ENCODE data around the gene HELT. TPM values are rescaled to one million over a fixed set of nuclear protein-coding genes. Genes with fewer than 3 reads are reported as not detected.

Gene HELT, protein sequence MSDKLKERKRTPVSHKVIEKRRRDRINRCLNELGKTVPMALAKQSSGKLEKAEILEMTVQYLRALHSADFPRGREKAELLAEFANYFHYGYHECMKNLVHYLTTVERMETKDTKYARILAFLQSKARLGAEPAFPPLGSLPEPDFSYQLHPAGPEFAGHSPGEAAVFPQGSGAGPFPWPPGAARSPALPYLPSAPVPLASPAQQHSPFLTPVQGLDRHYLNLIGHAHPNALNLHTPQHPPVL
- not detected in 2 replicates for polyA plus RNA-seq (2013)

DNA sequence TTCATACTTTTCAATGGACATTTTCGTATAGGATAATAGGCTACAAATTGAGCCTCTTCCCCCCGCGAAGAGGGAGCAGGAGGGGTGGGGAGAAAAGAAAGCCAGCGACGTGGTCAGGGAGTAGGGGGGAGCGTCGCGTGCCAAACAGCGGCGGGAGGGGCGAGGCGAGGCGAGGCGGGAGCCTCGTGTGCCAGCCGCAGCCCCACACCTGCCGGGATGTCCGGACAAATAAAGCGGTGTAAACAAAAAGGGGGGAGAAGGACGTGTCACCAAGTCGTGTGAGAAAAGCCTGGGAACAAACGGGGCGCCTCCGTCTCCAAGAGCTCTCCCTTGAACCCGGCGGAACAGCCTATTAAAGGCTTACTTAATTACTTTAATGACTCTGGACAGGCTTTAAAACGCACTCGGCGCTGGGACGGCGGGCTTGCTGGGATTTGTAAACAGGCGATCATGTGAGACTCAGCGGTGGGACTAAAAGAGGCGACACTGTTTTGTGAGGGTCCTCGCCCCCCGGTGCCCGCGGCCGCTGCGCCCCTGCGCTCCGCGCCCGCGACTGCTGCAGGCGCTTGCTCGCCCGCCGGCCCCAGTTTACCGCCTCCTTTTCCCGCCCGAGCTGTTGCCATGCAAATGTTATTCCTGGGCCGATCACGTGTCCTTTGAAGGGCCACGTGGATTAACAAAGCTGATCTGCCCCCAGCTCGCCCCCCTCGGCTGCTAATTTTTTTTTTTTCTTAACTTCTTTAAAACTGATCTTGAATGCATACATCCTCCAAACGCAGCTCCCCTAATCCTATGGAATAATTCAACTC is at the start of gene HELT:
HELT (plus strand) TSS at position 527 of the 809 bp plus-strand sequence. CDS start 439 bp downstream, outside the sequence.
- no peak within 1 kb of the TSS for H3K18ac ChIP-seq (ENCODE audit: low read length)
- no peak within 1 kb of the TSS for H4K91ac ChIP-seq (ENCODE audit: low read depth, low read length)
- peaks cover 94% of the 10 kb centered on the region for H3K27me3 ChIP-seq (ENCODE audit: insufficient read depth, low read length)
- peaks cover 7% of the 10 kb centered on the region for H3K9me3 ChIP-seq (ENCODE audit: insufficient read depth, low read depth, low read length)
- no peak within 1 kb of the TSS for H4K8ac ChIP-seq (ENCODE audit: low read depth, low read length)
- H3K4ac ChIP-seq (ENCODE audit: low read depth, low read length): no peak within 1 kb of the TSS
- no peak within 1 kb of the TSS for H2AFZ ChIP-seq (ENCODE audit: insufficient read depth, low read length, poor library complexity)
- H2BK120ac ChIP-seq (ENCODE audit: insufficient read depth, low read length, poor library complexity): no peak within 1 kb of the TSS
- no peak within 1 kb of the TSS for H3K14ac ChIP-seq (ENCODE audit: low read length)
- no peaks in the 10 kb centered on the region for H3K79me2 ChIP-seq (ENCODE audit: control insufficient read depth, insufficient read depth, low read length, poor library complexity)
- no peak within 1 kb of the TSS for H4K12ac ChIP-seq (ENCODE audit: low read depth, low read length)
- peaks cover 0 to 9% of the 10 kb centered on the region in 2 experiments for H3K4me1 ChIP-seq (ENCODE audit: control insufficient read depth in 1 of 2, insufficient read depth in 2 of 2, low read length in 2 of 2)
- no CpG with 5 or more reads among the region's 58 CpGs for whole genome bisulfite sequencing (ENCODE audit: extremely low coverage, insufficient coverage, insufficient read length)
- no peak within 1 kb of the TSS for H2BK12ac ChIP-seq (ENCODE audit: low read length)
- H3K4me2 ChIP-seq (ENCODE audit: low read length): peak within 1 kb of the TSS; percentile 49
- no peak within 1 kb of the TSS for H2BK5ac ChIP-seq (ENCODE audit: low read depth, low read length, poor library complexity)
- no peaks in the 10 kb centered on the region for H3K79me1 ChIP-seq (ENCODE audit: low read length)
- no peak for DNase-seq
- no peaks in the 10 kb centered on the region for H3K36me3 ChIP-seq (ENCODE audit: control insufficient read depth in 1 of 2, insufficient read depth in 2 of 2, low read length in 2 of 2)
- H3K23ac ChIP-seq (ENCODE audit: low read length): no peak within 1 kb of the TSS
- H3K4me3 ChIP-seq (ENCODE audit: low read depth, low read length): no peak within 1 kb of the TSS
- H2AK5ac ChIP-seq (ENCODE audit: low read length): no peak within 1 kb of the TSS
- H3K9ac ChIP-seq (ENCODE audit: low read length): no peak within 1 kb of the TSS
- H3K27ac ChIP-seq (ENCODE audit: low read depth, low read length): no peak within 1 kb of the TSS

DNA sequence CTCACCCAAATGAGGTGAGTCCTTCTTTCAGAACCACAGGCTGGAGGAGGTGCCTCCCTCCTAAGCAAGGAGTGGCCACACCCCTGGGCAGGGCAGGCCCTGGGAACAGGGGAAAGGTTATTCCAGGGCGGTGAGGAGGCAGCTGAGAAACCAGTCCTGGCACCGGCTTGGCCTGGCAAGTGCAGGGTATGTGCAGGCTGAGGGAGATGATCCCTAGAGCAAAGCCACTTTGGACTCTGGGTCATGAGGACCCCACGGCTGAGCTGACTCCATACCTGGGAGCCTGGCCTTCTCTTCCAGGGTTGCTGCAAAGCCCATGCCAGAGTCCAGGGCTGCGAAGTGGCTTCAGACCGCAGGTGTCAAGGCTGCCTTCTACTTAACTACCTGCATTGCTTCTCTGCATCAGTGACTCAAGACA is 49.5 kb upstream of the HELT start:
- H3K4me2 ChIP-seq (ENCODE audit: low read length): no peak overlapping the region
- no peak overlapping the region for H3K18ac ChIP-seq (ENCODE audit: low read length)
- H2AFZ ChIP-seq (ENCODE audit: insufficient read depth, low read length, poor library complexity): no peak overlapping the region
- H2BK12ac ChIP-seq (ENCODE audit: low read length): no peak overlapping the region
- no peaks in the 10 kb centered on the region for H3K27me3 ChIP-seq (ENCODE audit: insufficient read depth, low read length)
- no peak overlapping the region for H3K14ac ChIP-seq (ENCODE audit: low read length)
- no peak overlapping the region for H4K12ac ChIP-seq (ENCODE audit: low read depth, low read length)
- no peaks in the 10 kb centered on the region for H3K79me1 ChIP-seq (ENCODE audit: low read length)
- H3K9me3 ChIP-seq (ENCODE audit: insufficient read depth, low read depth, low read length): peaks cover 11% of the 10 kb centered on the region
- peak in 1 of 2 donors; percentile 37 for DNase-seq
- H3K4me1 ChIP-seq (ENCODE audit: control insufficient read depth in 1 of 2, insufficient read depth in 2 of 2, low read length in 2 of 2): no peaks in the 10 kb centered on the region
- no peak overlapping the region for H3K4me3 ChIP-seq (ENCODE audit: low read depth, low read length)
- H3K79me2 ChIP-seq (ENCODE audit: control insufficient read depth, insufficient read depth, low read length, poor library complexity): no peaks in the 10 kb centered on the region
- no peak overlapping the region for H2AK5ac ChIP-seq (ENCODE audit: low read length)
- no peak overlapping the region for H2BK120ac ChIP-seq (ENCODE audit: insufficient read depth, low read length, poor library complexity)
- H4K8ac ChIP-seq (ENCODE audit: low read depth, low read length): no peak overlapping the region
- no peaks in the 10 kb centered on the region for H3K36me3 ChIP-seq (ENCODE audit: control insufficient read depth in 1 of 2, insufficient read depth in 2 of 2, low read length in 2 of 2)
- no peak overlapping the region for H3K4ac ChIP-seq (ENCODE audit: low read depth, low read length)
- H4K91ac ChIP-seq (ENCODE audit: low read depth, low read length): no peak overlapping the region
- H3K23ac ChIP-seq (ENCODE audit: low read length): no peak overlapping the region
- no CpG with 5 or more reads among the region's 5 CpGs for WGBS (ENCODE audit: extremely low coverage, insufficient coverage, insufficient read length)
- H2BK5ac ChIP-seq (ENCODE audit: low read depth, low read length, poor library complexity): no peak overlapping the region
- H3K27ac ChIP-seq (ENCODE audit: low read depth, low read length): no peak overlapping the region
- H3K9ac ChIP-seq (ENCODE audit: low read length): no peak overlapping the region

DNA sequence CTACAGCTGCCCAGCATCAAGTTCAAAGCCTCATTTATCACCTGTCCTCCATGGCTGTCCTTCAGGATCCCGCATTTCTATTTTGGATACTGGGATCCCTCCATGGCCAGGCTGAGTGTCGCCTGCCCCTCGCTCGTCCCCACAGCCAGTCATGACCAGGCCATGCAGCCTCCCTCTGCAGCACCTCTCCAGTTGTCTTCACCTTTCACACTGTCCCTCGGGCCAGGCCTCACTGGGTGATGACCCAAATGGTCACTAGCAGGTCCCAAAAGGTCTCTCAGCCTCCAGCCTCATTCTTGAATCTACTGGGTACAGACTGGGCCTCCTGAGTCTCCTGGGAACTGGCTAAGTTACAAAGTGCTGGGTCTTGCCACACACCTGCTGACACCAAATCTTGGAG is 48.7 kb upstream of the HELT start:
- H2BK12ac ChIP-seq (ENCODE audit: low read length): no peak overlapping the region
- H3K4me3 ChIP-seq (ENCODE audit: low read depth, low read length): no peak overlapping the region
- DNase-seq: no peak
- no peak overlapping the region for H2AK5ac ChIP-seq (ENCODE audit: low read length)
- no peak overlapping the region for H3K18ac ChIP-seq (ENCODE audit: low read length)
- H3K27ac ChIP-seq (ENCODE audit: low read depth, low read length): no peak overlapping the region
- H3K9ac ChIP-seq (ENCODE audit: low read length): no peak overlapping the region
- H3K4ac ChIP-seq (ENCODE audit: low read depth, low read length): no peak overlapping the region
- H3K4me1 ChIP-seq (ENCODE audit: control insufficient read depth in 1 of 2, insufficient read depth in 2 of 2, low read length in 2 of 2): no peaks in the 10 kb centered on the region
- WGBS (ENCODE audit: extremely low coverage, insufficient coverage, insufficient read length): no CpG with 5 or more reads among the region's 5 CpGs
- H3K36me3 ChIP-seq (ENCODE audit: control insufficient read depth in 1 of 2, insufficient read depth in 2 of 2, low read length in 2 of 2): no peaks in the 10 kb centered on the region
- H3K9me3 ChIP-seq (ENCODE audit: insufficient read depth, low read depth, low read length): peaks cover 11% of the 10 kb centered on the region
- no peaks in the 10 kb centered on the region for H3K79me2 ChIP-seq (ENCODE audit: control insufficient read depth, insufficient read depth, low read length, poor library complexity)
- no peak overlapping the region for H2AFZ ChIP-seq (ENCODE audit: insufficient read depth, low read length, poor library complexity)
- no peaks in the 10 kb centered on the region for H3K79me1 ChIP-seq (ENCODE audit: low read length)
- H3K23ac ChIP-seq (ENCODE audit: low read length): no peak overlapping the region
- no peak overlapping the region for H4K91ac ChIP-seq (ENCODE audit: low read depth, low read length)
- no peak overlapping the region for H4K12ac ChIP-seq (ENCODE audit: low read depth, low read length)
- H4K8ac ChIP-seq (ENCODE audit: low read depth, low read length): no peak overlapping the region
- no peak overlapping the region for H2BK5ac ChIP-seq (ENCODE audit: low read depth, low read length, poor library complexity)
- H3K27me3 ChIP-seq (ENCODE audit: insufficient read depth, low read length): no peaks in the 10 kb centered on the region
- H3K4me2 ChIP-seq (ENCODE audit: low read length): no peak overlapping the region
- no peak overlapping the region for H3K14ac ChIP-seq (ENCODE audit: low read length)
- no peak overlapping the region for H2BK120ac ChIP-seq (ENCODE audit: insufficient read depth, low read length, poor library complexity)

DNA sequence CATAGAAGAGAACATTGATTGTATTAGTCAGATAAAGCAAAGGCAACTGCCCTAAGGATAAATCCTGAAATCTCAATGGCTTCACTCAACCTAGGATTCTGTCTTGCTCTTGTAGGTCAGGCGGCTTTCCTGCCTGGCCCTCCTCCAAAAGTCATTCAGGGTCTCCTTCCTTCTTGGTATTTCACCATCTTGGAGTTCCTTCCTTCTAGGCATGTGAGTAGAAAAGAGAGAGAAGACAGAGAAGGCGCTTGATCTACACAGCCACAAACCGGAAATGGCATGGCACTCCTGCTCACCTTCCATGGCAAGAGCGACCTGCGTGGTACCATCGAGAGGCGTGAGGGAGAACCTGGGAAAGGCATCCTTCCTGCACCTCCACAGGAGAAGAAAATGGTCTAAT is 45.3 kb upstream of the HELT start:
- Histone ChIP-seq H3K79me1 (ENCODE audit: low read length) (no peaks in the 10 kb centered on the region), H3K9ac (ENCODE audit: low read length) (no peak overlapping the region), H2AFZ (ENCODE audit: insufficient read depth, low read length, poor library complexity) (no peak overlapping the region), H2BK12ac (ENCODE audit: low read length) (no peak overlapping the region), H3K23ac (ENCODE audit: low read length) (no peak overlapping the region), H3K14ac (ENCODE audit: low read length) (no peak overlapping the region), H3K4me3 (ENCODE audit: low read depth, low read length) (no peak overlapping the region), H3K27ac (ENCODE audit: low read depth, low read length) (no peak overlapping the region), H4K91ac (ENCODE audit: low read depth, low read length) (no peak overlapping the region), H2AK5ac (ENCODE audit: low read length) (no peak overlapping the region), H2BK120ac (ENCODE audit: insufficient read depth, low read length, poor library complexity) (no peak overlapping the region), H3K4me2 (ENCODE audit: low read length) (no peak overlapping the region), H2BK5ac (ENCODE audit: low read depth, low read length, poor library complexity) (no peak overlapping the region), H3K27me3 (ENCODE audit: insufficient read depth, low read length) (no peaks in the 10 kb centered on the region), H3K4me1 (ENCODE audit: control insufficient read depth in 1 of 2, insufficient read depth in 2 of 2, low read length in 2 of 2) (no peaks in the 10 kb centered on the region), H3K9me3 (ENCODE audit: insufficient read depth, low read depth, low read length) (peaks cover 11% of the 10 kb centered on the region), H4K12ac (ENCODE audit: low read depth, low read length) (no peak overlapping the region), H3K79me2 (ENCODE audit: control insufficient read depth, insufficient read depth, low read length, poor library complexity) (no peaks in the 10 kb centered on the region), H3K18ac (ENCODE audit: low read length) (no peak overlapping the region), H3K4ac (ENCODE audit: low read depth, low read length) (no peak overlapping the region), H3K36me3 (ENCODE audit: control insufficient read depth in 1 of 2, insufficient read depth in 2 of 2, low read length in 2 of 2) (no peaks in the 10 kb centered on the region), H4K8ac (ENCODE audit: low read depth, low read length) (no peak overlapping the region)
- no peak for DNase-seq
- WGBS (ENCODE audit: extremely low coverage, insufficient coverage, insufficient read length): no CpG with 5 or more reads among the region's 7 CpGs
